Caco-2 (cell line): Measurements from ENCODE around the gene MAGI1. TPM values are rescaled to one million over a fixed set of nuclear protein-coding genes. Genes with fewer than 3 reads are reported as not detected.

Experiments
- BruUV-seq: library from RNA; stranded (reverse); fragments of 400-500 nt; replicated peaks from 2 replicates; lab custom pipeline; 2021; lab: Mats Ljungman, UMichigan
- CTCF ChIA-PET: fragments of 300-600 bp; sonication (Branson Sonifier 250); formaldehyde crosslinking; loops from one replicate; lab custom pipeline; 2022; ENCODE audit warnings: antibody characterized with exemption; lab: Charles Lee
- POLR2A ChIA-PET: fragments of 300-600 bp; sonication (Branson Sonifier 250); formaldehyde crosslinking; loops from one replicate; lab custom pipeline; 2022; ENCODE audit warnings: antibody characterized with exemption; lab: Charles Lee
- DNase-seq, 2 experiments: peaks; one replicate each; pipeline versions ENCODE4 v3.0.0 to v3.0.0-alpha.2; 2020 to 2022
- H3K27me3 ChIP-seq: replicated peaks from 2 replicates; pipeline ENCODE4 v1.6.0; 2011; ENCODE audit warnings: low read length; ENCODE audit not compliant: control insufficient read depth, insufficient read depth
- H3K36me3 ChIP-seq: 2 replicates; pipeline ENCODE4 v1.5.1; 2011; ENCODE audit warnings: low read length; ENCODE audit not compliant: control insufficient read depth, insufficient read depth
- H3K4me1 ChIP-seq: fragments of 250-450 bp; sonication (Bioruptor Pico); 2 replicates; pipeline ENCODE4 v1.5.1; 2020; ENCODE audit warnings: mild to moderate bottlenecking
- H3K4me3 ChIP-seq: 2 replicates; pipeline ENCODE4 v1.5.1; 2011; ENCODE audit warnings: low read depth, mild to moderate bottlenecking, control low read depth, low read length
- H3K9me3 ChIP-seq: fragments of 250-450 bp; sonication (Bioruptor Pico); 2 replicates; pipeline ENCODE4 v1.5.1; 2020; ENCODE audit warnings: mild to moderate bottlenecking, moderate library complexity
- H3K27ac Mint-ChIP-seq: one replicate; pipeline ENCODE4 v1.8.0; 2022; ENCODE audit warnings: mixed read lengths; ENCODE audit not compliant: unreplicated experiment
- H3K27me3 Mint-ChIP-seq: one replicate; pipeline ENCODE4 v1.8.0; 2022; ENCODE audit warnings: mixed read lengths; ENCODE audit not compliant: insufficient read depth, unreplicated experiment
- H3K36me3 Mint-ChIP-seq: one replicate; pipeline ENCODE4 v1.8.0; 2022; ENCODE audit warnings: mild to moderate bottlenecking, mixed read lengths; ENCODE audit not compliant: insufficient read depth, unreplicated experiment
- H3K4me1 Mint-ChIP-seq: one replicate; pipeline ENCODE4 v1.8.0; 2022; ENCODE audit warnings: low read depth, mixed read lengths; ENCODE audit not compliant: unreplicated experiment
- H3K4me3 Mint-ChIP-seq: one replicate; pipeline ENCODE4 v1.8.0; 2022; ENCODE audit warnings: mild to moderate bottlenecking, moderate library complexity, mixed read lengths; ENCODE audit not compliant: unreplicated experiment
- H3K9me3 Mint-ChIP-seq: one replicate; pipeline ENCODE4 v1.8.0; 2022; ENCODE audit warnings: mixed read lengths; ENCODE audit not compliant: unreplicated experiment
- CTCF ChIP-seq, 2 experiments: fragments of 200-600 bp in 1 of 2; IDR thresholded peaks; 1 replicate in 1 of 2; 2 replicates in 1 of 2; pipeline versions ENCODE4 v1.5.1 to v1.8.0; 2011 to 2022; ENCODE audit warnings: antibody characterized with exemption in 1 of 2, control low read depth in 1 of 2, inconsistent platforms in 1 of 2, low read depth in 1 of 2, low read length in 1 of 2, mild to moderate bottlenecking in 1 of 2, moderate library complexity in 1 of 2; ENCODE audit not compliant: insufficient read depth in 1 of 2, severe bottlenecking in 1 of 2, unreplicated experiment in 1 of 2
- intact Hi-C: fragments of 100-400 bp; cut with micrococcal nuclease; formaldehyde crosslinking; loops from one replicate; pipeline ENCODE4 v1.10.0; 2022; ENCODE audit not compliant: unreplicated experiment
- total RNA-seq: library from RNA; stranded (reverse); gene quantifications from 2 replicates; pipeline ENCODE4 v1.2.3, GENCODE V29; 2022

MAGI1 gene
- total RNA-seq, 1 experiment from 2014 or later: 64.9 TPM

GRCh38 chr3:65912647-65913046 is 126.1 kb downstream of the MAGI1 start:
- H3K27me3 ChIP-seq: no peaks in the 10 kb centered on the region
- no peaks in the 10 kb centered on the region for H3K9me3 Mint-ChIP-seq
- no peaks in the 10 kb centered on the region; the same call in 1 of the 2 replicates for H3K4me1 ChIP-seq
- no peak overlapping the region for H3K27ac Mint-ChIP-seq
- no peak for TF ChIP-seq CTCF (IDR thresholded peaks at IDR 0.05; ENCODE audit: insufficient read depth in 1 of 2, low read depth in 1 of 2, low read length in 1 of 2, severe bottlenecking in 1 of 2, unreplicated experiment in 1 of 2)
- no peak overlapping the region for H3K4me3 ChIP-seq
- H3K9me3 ChIP-seq: no peaks in the 10 kb centered on the region
- no peaks in the 10 kb centered on the region for H3K36me3 ChIP-seq
- H3K36me3 Mint-ChIP-seq: peaks cover 7% of the 10 kb centered on the region
- POLR2A ChIA-PET: no interaction called here
- CTCF ChIA-PET: no interaction called here
- no peak overlapping the region for H3K4me3 Mint-ChIP-seq
- peaks cover 8% of the 10 kb centered on the region for H3K4me1 Mint-ChIP-seq
- no peaks in the 10 kb centered on the region for H3K27me3 Mint-ChIP-seq
- intact Hi-C loops: loop anchor here (1.0 kb wide), 1 partner anchor 127 kb away; no protein-coding TSS in a partner anchor
- BruUV-seq: no TSS peak
- no peak for DNase-seq

- H3K36me3 Mint-ChIP-seq: peaks cover 5% of the 10 kb centered on the region
- no peak for DNase-seq
- ChIA-PET CTCF (no interaction called here), POLR2A (no interaction called here)
- H3K4me1 Mint-ChIP-seq: peaks cover 6% of the 10 kb centered on the region
- H3K27me3 Mint-ChIP-seq: no peaks in the 10 kb centered on the region
- Histone ChIP-seq H3K9me3 (no peaks in the 10 kb centered on the region), H3K4me3 (no peak overlapping the region), H3K27me3 (no peaks in the 10 kb centered on the region), H3K4me1 (no peaks in the 10 kb centered on the region; the same call in 1 of the 2 replicates), H3K36me3 (no peaks in the 10 kb centered on the region)
- no peak overlapping the region for H3K27ac Mint-ChIP-seq
- H3K9me3 Mint-ChIP-seq: no peaks in the 10 kb centered on the region
- no peak overlapping the region for H3K4me3 Mint-ChIP-seq
- no TSS peak for BruUV-seq
- no peak for TF ChIP-seq CTCF (IDR thresholded peaks at IDR 0.05; ENCODE audit: insufficient read depth in 1 of 2, low read depth in 1 of 2, low read length in 1 of 2, severe bottlenecking in 1 of 2, unreplicated experiment in 1 of 2)
- intact Hi-C loops: no loop called here
Observed at GRCh38 chr3:65908588-65908987, 130.1 kb downstream of the MAGI1 start.

- no peak for TF ChIP-seq CTCF (IDR thresholded peaks at IDR 0.05; ENCODE audit: insufficient read depth in 1 of 2, low read depth in 1 of 2, low read length in 1 of 2, severe bottlenecking in 1 of 2, unreplicated experiment in 1 of 2)
- intact Hi-C loops: no loop called here
- no peak overlapping the region for H3K27ac Mint-ChIP-seq
- peaks cover 10% of the 10 kb centered on the region for H3K4me1 Mint-ChIP-seq
- DNase-seq: no peak
- H3K27me3 Mint-ChIP-seq: no peaks in the 10 kb centered on the region
- no peak overlapping the region for H3K4me3 Mint-ChIP-seq
- no peaks in the 10 kb centered on the region for H3K9me3 Mint-ChIP-seq
- Histone ChIP-seq H3K27me3 (no peaks in the 10 kb centered on the region), H3K36me3 (no peaks in the 10 kb centered on the region), H3K4me1 (peaks cover 6% of the 10 kb centered on the region; the same call in 1 of the 2 replicates), H3K4me3 (no peak overlapping the region), H3K9me3 (no peaks in the 10 kb centered on the region)
- ChIA-PET CTCF (no interaction called here), POLR2A (no interaction called here)
- BruUV-seq: no TSS peak
- peaks cover 8% of the 10 kb centered on the region for H3K36me3 Mint-ChIP-seq
Observed at GRCh38 chr3:65907232-65908130, 131.2 kb downstream of the MAGI1 start.
